ENCODE results near the gene RAB10.
A peak's percentile ranks its signal among the peaks of the same experiment; 100 is the strongest.

The RAB10 gene

DNA sequence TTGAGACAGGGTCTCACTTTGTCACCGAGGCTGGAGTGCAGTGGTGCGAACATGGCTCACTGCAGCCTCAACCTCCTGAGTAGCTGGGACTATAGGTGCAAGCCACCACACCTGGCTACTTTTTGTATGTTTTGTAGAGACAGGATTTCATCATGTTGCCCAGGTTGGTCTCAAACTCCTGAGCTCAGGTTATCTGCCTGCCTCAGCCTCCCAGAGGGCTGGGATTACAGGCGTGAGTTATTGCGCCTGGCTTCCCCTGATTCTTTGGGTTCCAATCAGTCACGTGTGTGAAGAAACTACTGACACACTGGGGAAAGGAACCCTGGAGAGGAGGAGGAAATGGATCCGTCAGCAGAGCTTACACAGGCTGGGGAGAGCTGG is 22.3 kb upstream of the RAB10 start:
- TF ChIP-seq POLR2AphosphoS5 (IDR thresholded peaks at IDR 0.05; ENCODE audit: low read depth, low read length) (no peak), FOXP2 (optimal IDR thresholded peaks at IDR 0.05; ENCODE audit: borderline replicate concordance, extremely low read depth, extremely low read length, insufficient read depth) (no peak), SIN3A (IDR thresholded peaks at IDR 0.05; ENCODE audit: borderline replicate concordance, insufficient read depth, low read length) (no peak), TAF1 (IDR thresholded peaks at IDR 0.05; ENCODE audit: borderline replicate concordance, insufficient read depth, low read length) (no peak)
- TF ChIP-seq, protein P1, sequence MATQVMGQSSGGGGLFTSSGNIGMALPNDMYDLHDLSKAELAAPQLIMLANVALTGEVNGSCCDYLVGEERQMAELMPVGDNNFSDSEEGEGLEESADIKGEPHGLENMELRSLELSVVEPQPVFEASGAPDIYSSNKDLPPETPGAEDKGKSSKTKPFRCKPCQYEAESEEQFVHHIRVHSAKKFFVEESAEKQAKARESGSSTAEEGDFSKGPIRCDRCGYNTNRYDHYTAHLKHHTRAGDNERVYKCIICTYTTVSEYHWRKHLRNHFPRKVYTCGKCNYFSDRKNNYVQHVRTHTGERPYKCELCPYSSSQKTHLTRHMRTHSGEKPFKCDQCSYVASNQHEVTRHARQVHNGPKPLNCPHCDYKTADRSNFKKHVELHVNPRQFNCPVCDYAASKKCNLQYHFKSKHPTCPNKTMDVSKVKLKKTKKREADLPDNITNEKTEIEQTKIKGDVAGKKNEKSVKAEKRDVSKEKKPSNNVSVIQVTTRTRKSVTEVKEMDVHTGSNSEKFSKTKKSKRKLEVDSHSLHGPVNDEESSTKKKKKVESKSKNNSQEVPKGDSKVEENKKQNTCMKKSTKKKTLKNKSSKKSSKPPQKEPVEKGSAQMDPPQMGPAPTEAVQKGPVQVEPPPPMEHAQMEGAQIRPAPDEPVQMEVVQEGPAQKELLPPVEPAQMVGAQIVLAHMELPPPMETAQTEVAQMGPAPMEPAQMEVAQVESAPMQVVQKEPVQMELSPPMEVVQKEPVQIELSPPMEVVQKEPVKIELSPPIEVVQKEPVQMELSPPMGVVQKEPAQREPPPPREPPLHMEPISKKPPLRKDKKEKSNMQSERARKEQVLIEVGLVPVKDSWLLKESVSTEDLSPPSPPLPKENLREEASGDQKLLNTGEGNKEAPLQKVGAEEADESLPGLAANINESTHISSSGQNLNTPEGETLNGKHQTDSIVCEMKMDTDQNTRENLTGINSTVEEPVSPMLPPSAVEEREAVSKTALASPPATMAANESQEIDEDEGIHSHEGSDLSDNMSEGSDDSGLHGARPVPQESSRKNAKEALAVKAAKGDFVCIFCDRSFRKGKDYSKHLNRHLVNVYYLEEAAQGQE (IDR thresholded peaks at IDR 0.05; ENCODE audit: insufficient read depth in 1 of 2, low read depth in 2 of 2, low read length in 2 of 2), result no peak

DNA sequence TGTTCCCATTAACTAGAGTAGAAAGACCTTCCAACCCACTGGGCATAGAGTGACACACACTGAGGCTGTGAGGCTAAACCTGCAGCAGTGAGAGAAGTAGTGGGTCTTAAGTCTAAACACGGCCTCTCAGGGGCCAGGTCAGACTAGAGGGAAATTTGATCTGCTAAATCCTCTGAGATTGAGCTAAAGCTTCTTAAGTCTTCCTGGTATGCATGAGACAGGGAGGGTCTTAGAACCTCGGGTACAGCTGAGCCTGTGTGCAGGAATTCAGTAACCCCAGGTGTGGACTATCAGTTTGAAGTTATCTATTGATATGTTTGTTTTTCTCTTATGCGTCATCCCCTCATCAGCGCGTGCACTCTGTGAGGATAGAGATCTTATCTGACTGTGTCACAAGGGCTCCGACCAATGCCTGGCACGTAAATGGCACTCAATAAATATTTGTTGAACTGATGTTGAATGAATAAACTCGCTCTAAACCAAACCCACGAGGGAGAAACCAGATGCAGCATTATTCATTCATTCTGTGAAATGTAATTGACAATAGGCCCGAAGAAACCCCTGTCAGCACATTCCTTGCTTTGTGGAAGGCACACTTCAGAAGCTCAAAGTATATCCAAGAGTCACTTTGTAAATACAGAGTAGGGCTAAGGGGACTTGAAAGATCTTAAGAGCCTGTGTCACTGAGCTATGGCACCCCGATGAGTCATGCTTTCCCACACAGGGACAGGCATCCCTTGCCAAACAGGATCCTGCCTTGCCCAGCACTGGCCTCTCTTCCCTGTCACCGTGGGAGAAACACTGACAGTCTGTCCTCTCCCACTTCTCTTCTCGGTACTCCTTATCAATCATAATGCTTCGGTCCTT is 21.7 kb upstream of the RAB10 start:
- peak; percentile 19; the same call in 1 of the 2 replicates for TF ChIP-seq SIN3A (IDR thresholded peaks at IDR 0.05; ENCODE audit: borderline replicate concordance, insufficient read depth, low read length)
- TF ChIP-seq TAF1 (IDR thresholded peaks at IDR 0.05; ENCODE audit: borderline replicate concordance, insufficient read depth, low read length), result no peak

DNA sequence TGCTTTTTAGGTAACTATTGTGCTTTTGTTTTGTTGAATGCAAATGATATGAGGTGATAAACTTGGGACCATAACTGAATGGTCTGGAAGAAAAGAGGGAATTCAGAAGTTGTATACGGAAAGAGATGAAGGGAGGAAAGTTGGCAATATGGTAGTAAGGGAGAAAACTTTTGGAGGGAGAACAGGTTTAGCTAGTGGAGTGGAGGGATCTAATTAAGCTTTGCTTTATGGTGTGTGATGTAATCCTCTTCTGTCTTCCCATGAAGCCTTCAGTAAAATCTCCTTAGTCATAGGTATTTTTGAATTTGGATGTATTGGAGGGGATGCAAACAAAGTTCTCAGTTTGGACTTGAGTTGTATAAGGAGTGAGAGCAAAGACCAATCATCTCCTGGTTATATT is 20.2 kb upstream of the RAB10 start:
- TF ChIP-seq POLR2AphosphoS5 (IDR thresholded peaks at IDR 0.05; ENCODE audit: low read depth, low read length) (no peak), SIN3A (IDR thresholded peaks at IDR 0.05; ENCODE audit: borderline replicate concordance, insufficient read depth, low read length) (no peak), TAF1 (IDR thresholded peaks at IDR 0.05; ENCODE audit: borderline replicate concordance, insufficient read depth, low read length) (no peak), FOXP2 (optimal IDR thresholded peaks at IDR 0.05; ENCODE audit: borderline replicate concordance, extremely low read depth, extremely low read length, insufficient read depth) (no peak)
- TF ChIP-seq, protein P1 (IDR thresholded peaks at IDR 0.05; ENCODE audit: insufficient read depth in 1 of 2, low read depth in 2 of 2, low read length in 2 of 2), result no peak

DNA sequence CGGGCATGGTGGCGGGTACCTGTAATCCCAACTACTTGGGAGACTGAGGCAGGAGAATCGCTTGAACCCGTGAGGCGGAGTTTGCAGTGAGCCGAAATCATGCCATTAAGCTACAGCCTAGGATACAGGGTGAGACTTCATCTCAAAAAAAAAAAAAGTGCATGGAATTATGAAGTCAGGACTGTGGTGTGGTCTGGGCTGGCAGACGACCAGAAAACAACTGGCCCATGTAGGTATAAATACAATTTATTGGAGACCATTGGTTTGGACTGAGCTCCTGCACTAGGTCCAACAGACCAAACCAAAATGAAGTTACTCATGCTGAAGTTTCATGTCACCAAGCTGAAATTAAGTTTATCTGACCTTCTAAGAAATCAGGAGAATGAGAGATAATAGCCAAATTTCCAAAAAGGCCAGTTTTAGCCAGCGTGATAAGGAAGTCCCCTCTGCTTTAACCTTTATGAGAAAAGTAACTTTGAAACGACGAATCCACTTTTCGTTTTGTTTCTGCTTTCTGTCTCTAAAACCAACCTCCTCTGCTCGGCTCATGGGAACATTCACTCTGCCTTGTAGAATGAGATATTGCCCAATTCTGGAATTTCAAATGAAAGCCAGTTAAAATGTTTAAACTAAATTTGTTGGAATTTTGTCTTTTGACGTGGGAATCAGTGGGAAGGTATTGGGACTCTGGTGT is 17.7 kb upstream of the RAB10 start:
- no peak for TF ChIP-seq TAF1 (IDR thresholded peaks at IDR 0.05; ENCODE audit: borderline replicate concordance, insufficient read depth, low read length)
- no peak for TF ChIP-seq POLR2AphosphoS5 (IDR thresholded peaks at IDR 0.05; ENCODE audit: low read depth, low read length)
- no peak for TF ChIP-seq SIN3A (IDR thresholded peaks at IDR 0.05; ENCODE audit: borderline replicate concordance, insufficient read depth, low read length)
- TF ChIP-seq FOXP2 (optimal IDR thresholded peaks at IDR 0.05; ENCODE audit: borderline replicate concordance, extremely low read depth, extremely low read length, insufficient read depth), result no peak
- TF ChIP-seq, protein P1 (IDR thresholded peaks at IDR 0.05; ENCODE audit: insufficient read depth in 1 of 2, low read depth in 2 of 2, low read length in 2 of 2), result no peak

DNA sequence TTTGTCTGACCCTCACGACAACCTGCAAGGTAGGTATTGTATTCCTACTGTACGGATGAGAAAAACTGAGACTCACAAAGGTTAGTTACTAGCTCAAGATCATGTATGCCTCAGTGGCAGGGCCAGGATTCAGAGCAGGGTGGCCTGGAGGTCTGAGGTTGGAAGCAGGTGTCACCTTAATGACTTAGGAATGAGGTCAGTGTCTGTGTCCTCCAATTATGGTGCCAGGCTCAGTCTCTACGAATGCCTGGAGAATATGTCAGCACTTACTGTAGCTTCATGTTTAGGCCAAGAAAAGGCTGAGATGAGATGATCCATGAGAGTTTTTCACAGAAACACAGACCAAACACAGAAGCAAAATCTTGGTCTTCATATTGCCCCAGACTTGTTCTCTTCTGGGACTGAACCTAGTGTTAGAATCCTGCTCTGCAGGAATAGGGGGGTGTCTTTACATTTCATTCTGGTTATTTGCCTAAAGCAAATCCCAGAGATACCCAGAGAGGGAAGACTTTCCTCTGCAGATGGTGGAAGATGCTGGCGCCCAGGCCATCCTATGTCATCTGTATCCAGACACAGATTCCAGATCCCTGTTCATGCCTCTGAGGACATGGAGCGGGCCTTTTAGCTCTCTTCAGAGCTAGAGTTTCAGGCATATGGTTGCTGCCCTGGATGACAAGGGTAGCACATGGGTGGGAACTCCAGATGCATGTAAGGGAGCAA is 16.3 kb upstream of the RAB10 start:
- TF ChIP-seq TAF1 (IDR thresholded peaks at IDR 0.05; ENCODE audit: borderline replicate concordance, insufficient read depth, low read length) (no peak), POLR2AphosphoS5 (IDR thresholded peaks at IDR 0.05; ENCODE audit: low read depth, low read length) (no peak), SIN3A (IDR thresholded peaks at IDR 0.05; ENCODE audit: borderline replicate concordance, insufficient read depth, low read length) (no peak), FOXP2 (optimal IDR thresholded peaks at IDR 0.05; ENCODE audit: borderline replicate concordance, extremely low read depth, extremely low read length, insufficient read depth) (no peak)
- TF ChIP-seq, protein P1 (IDR thresholded peaks at IDR 0.05; ENCODE audit: insufficient read depth in 1 of 2, low read depth in 2 of 2, low read length in 2 of 2), result no peak

Measured in PFSK-1 (cell line).